ENCODE data around the gene CFAP299. TPM values are rescaled to one million over a fixed set of nuclear protein-coding genes. Genes with fewer than 3 reads are reported as not detected.

The CFAP299 gene
- total RNA-seq, 1 experiment from 2014 or later: not detected

- no peak overlapping the region for H2AFZ ChIP-seq (ENCODE audit: low read depth, low read length, poor library complexity, severe bottlenecking)
- ATAC-seq (no peak), DNase-seq (ENCODE audit: low read depth, low spot score) (no peak)
- peaks cover 54% of the 10 kb centered on the region for H3K27me3 ChIP-seq (ENCODE audit: insufficient read depth, low read length)
- TF ChIP-seq ATF3 (IDR thresholded peaks at IDR 0.05) (no peak), ELF1 (IDR thresholded peaks at IDR 0.05; ENCODE audit: borderline replicate concordance, low read depth) (no peak), POLR2A (IDR thresholded peaks at IDR 0.05; ENCODE audit: borderline replicate concordance, extremely low read depth, insufficient read depth, insufficient read length) (no peak), EZH2phosphoT487 (IDR thresholded peaks at IDR 0.05; ENCODE audit: borderline replicate concordance) (no peak), CEBPB (IDR thresholded peaks at IDR 0.05; ENCODE audit: low read depth) (no peak), RAD21 (IDR thresholded peaks at IDR 0.05; ENCODE audit: low read depth) (no peak), EGR1 (IDR thresholded peaks at IDR 0.05; ENCODE audit: low read depth) (no peak), SP1 (IDR thresholded peaks at IDR 0.05; ENCODE audit: low read depth) (no peak), REST (IDR thresholded peaks at IDR 0.05; ENCODE audit: low read depth) (no peak), POLR2AphosphoS5 (IDR thresholded peaks at IDR 0.05; ENCODE audit: low read depth, low read length) (no peak), YY1 (IDR thresholded peaks at IDR 0.05; ENCODE audit: extremely low read depth, insufficient replicate concordance, low read depth, low read length) (no peak)
- no peak overlapping the region for H3K9ac ChIP-seq (ENCODE audit: low read length)
- RAD21 ChIA-PET (ENCODE audit: low non-redundant PET in 1 of 2, low total read pairs in 2 of 2, uncharacterized antibody in 2 of 2, unreplicated experiment in 2 of 2): no interaction called here
- no peaks in the 10 kb centered on the region for H4K20me1 ChIP-seq (ENCODE audit: insufficient read depth)
- no peaks in the 10 kb centered on the region for H3K9me3 ChIP-seq (ENCODE audit: control insufficient read depth in 1 of 2, insufficient read depth in 1 of 2, low read depth in 1 of 2, low read length in 2 of 2)
- POLR2A ChIA-PET: no interaction called here
- intact Hi-C loops (cut with micrococcal nuclease): no loop called here
- H3K4me2 ChIP-seq (ENCODE audit: low read length): no peak overlapping the region
- no peak overlapping the region for H3K27ac ChIP-seq (ENCODE audit: low read depth, low read length)
- no TSS peak for BruUV-seq (replicated peaks)
- no peaks in the 10 kb centered on the region for H3K79me2 ChIP-seq (ENCODE audit: insufficient read depth, low read length)
- H3K9me2 ChIP-seq (ENCODE audit: insufficient read depth): no peaks in the 10 kb centered on the region
- H3K4me3 ChIP-seq (replicated peaks in 1 of 2; ENCODE audit: low read depth in 1 of 2, low read length in 2 of 2): no peak overlapping the region
- CTCF ChIA-PET: interaction anchor here (1.9 kb wide), 1 partner anchor 104 kb away, joined by 12 read pairs; no protein-coding TSS in a partner anchor
- no peaks in the 10 kb centered on the region for H3K4me1 ChIP-seq (ENCODE audit: control insufficient read depth in 1 of 2, insufficient read depth in 2 of 2, low read length in 2 of 2)
- no peaks in the 10 kb centered on the region for H3K36me3 ChIP-seq (ENCODE audit: control insufficient read depth in 1 of 2, insufficient read depth in 2 of 2, low read length in 2 of 2)
Measured at GRCh38 chr4:80324171-80324570, 11.4 kb upstream of the CFAP299 start.

Measured in HCT116 (cell line).